ENCODE measurements around the gene PRAF2.
A peak's percentile ranks its signal among the peaks of the same experiment; 100 is the strongest.

The PRAF2 gene

GRCh38 chrX:49071877-49072711 lies 1.7 kb downstream of the PRAF2 start:
- ATAC-seq, result no peak

- ATAC-seq, result no peak
These were observed 2.8 kb downstream of the PRAF2 start for GRCh38 chrX:49070988-49071387.

- ATAC-seq, result no peak
These were observed 4.8 kb downstream of the PRAF2 start for GRCh38 chrX:49069038-49069437.

- ATAC-seq, result no peak
These were observed 6.3 kb downstream of the PRAF2 start for GRCh38 chrX:49067285-49068120.

GRCh38 chrX:49066690-49067089 lies 7.1 kb downstream of the PRAF2 start:
- no peak for ATAC-seq

- ATAC-seq, result no peak
These were observed 7.5 kb downstream of the PRAF2 start for GRCh38 chrX:49066278-49066677.

- ATAC-seq, result no peak
These were observed 9.1 kb downstream of the PRAF2 start for GRCh38 chrX:49064735-49065134.

- ATAC-seq, result no peak
These were observed 9.5 kb downstream of the PRAF2 start for GRCh38 chrX:49064303-49064702.

GRCh38 chrX:49063715-49064114 lies 10.1 kb downstream of the PRAF2 start:
- ATAC-seq, result no peak

GRCh38 chrX:49061916-49062315 lies 11.9 kb downstream of the PRAF2 start:
- no peak for ATAC-seq

GRCh38 chrX:49061490-49061889 lies 12.3 kb downstream of the PRAF2 start:
- no peak for ATAC-seq

GRCh38 chrX:49060914-49061313 lies 12.9 kb downstream of the PRAF2 start:
- no peak for ATAC-seq

- ATAC-seq, result no peak
These were observed 14.1 kb downstream of the PRAF2 start for GRCh38 chrX:49059681-49060085.

GRCh38 chrX:49059201-49059600 lies 14.6 kb downstream of the PRAF2 start:
- no peak for ATAC-seq

- ATAC-seq, result no peak
These were observed 15.0 kb downstream of the PRAF2 start, which contains the start of gene CCDC120 for GRCh38 chrX:49058794-49059193. TSS of gene CCDC120 (plus strand) at chrX:49058999. CDS start at chrX:49062042, 3,043 bp downstream.

- ATAC-seq, result no peak
These were observed 19.6 kb downstream of the PRAF2 start for GRCh38 chrX:49054073-49054762.

GRCh38 chrX:49053223-49054072 lies 20.4 kb downstream of the PRAF2 start:
- ATAC-seq, result peak; percentile 79 to 85

- ATAC-seq, result no peak
These were observed 29.9 kb downstream of the PRAF2 start for GRCh38 chrX:49043987-49044281.

GRCh38 chrX:49043220-49043986 lies 30.4 kb downstream of the PRAF2 start, which contains the start of gene TFE3:
TSS of gene TFE3 (minus strand) at chrX:49043357. CDS start at chrX:49043226, 131 bp downstream.
- peak; percentile 90 to 93 for ATAC-seq

GRCh38 chrX:49042581-49043219 lies 31.1 kb downstream of the PRAF2 start:
- ATAC-seq, result peak in 1 of 2 donors; percentile 1

Measured in activated CD4-positive, CD25-positive, alpha-beta regulatory T cell treated with anti-CD3 and anti-CD28 coated beads, Interleukin-2, amount 50 U/mL, for 24 hours (primary cell).